Measurements from ENCODE around the gene ATP5ME.

Gene ATP5ME

GRCh38 chr4:685679-686412, 11.8 kb upstream of the ATP5ME start:
- H3K36me3 ChIP-seq (ENCODE audit: low read length): no peaks in the 10 kb centered on the region
- H3K9me3 ChIP-seq (ENCODE audit: insufficient read depth, low read length): no peaks in the 10 kb centered on the region
- H3K27me3 ChIP-seq (ENCODE audit: low read length): no peaks in the 10 kb centered on the region
- no peak overlapping the region for H3K27ac ChIP-seq (ENCODE audit: low read depth, low read length)
- no peak for TF ChIP-seq CTCF (IDR thresholded peaks at IDR 0.05; ENCODE audit: insufficient read depth, low read length, poor library complexity, severe bottlenecking)
- TF ChIP-seq EZH2phosphoT487 (conservative IDR thresholded peaks at IDR 0.05; ENCODE audit: low read length): no peak
- no peak overlapping the region for H2AFZ ChIP-seq (ENCODE audit: low read depth, low read length, severe bottlenecking)
- no peak overlapping the region for H3K4me3 ChIP-seq (ENCODE audit: insufficient read depth, low read length, poor library complexity, severe bottlenecking)
- no peaks in the 10 kb centered on the region for H3F3A ChIP-seq (ENCODE audit: insufficient read depth)
- no peak overlapping the region for H3K9ac ChIP-seq (ENCODE audit: low read length)
- H3K4me2 ChIP-seq (ENCODE audit: low read depth, low read length, poor library complexity, severe bottlenecking): no peak overlapping the region
- no peaks in the 10 kb centered on the region for H3K9me2 ChIP-seq (replicated peaks; ENCODE audit: insufficient read depth, low read length)
- H3K79me2 ChIP-seq (ENCODE audit: insufficient read depth, low read length): no peaks in the 10 kb centered on the region
- no peaks in the 10 kb centered on the region for H4K20me1 ChIP-seq (ENCODE audit: low read depth, low read length)

DNA sequence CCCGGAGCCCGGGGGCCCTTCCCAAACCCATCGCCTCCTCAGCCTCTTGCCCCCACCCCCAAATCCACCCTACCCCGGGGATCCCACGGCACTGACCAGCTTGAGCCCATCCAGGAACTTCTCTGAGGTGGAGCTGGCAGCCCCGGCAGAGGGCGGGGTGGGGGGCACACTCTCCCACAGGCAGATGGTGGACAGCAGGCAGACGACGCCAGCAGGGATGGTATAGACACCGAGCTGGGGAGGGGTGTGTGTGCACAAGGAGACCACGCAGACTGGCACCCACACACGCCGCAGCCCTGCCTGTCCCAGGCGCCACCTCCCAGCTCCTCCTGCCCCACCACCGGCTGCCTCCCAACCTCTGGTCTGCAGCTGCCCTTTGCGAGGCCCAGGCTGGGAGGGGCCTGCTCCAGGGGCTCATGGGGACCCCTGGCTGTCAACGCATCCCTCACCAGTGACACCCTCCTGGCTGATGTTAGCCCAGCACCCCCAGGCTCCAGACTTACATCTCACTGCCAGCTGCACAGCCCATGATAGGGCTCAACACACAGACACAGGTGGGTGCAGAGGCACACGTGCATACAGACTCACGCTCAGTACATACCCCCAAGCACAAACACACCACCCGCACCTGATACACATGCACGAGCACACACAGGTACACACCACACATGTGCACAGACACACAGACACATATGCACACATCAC, 10.7 kb upstream of the ATP5ME start:
- Histone ChIP-seq H3F3A (ENCODE audit: insufficient read depth) (no peaks in the 10 kb centered on the region), H2AFZ (ENCODE audit: low read depth, low read length, severe bottlenecking) (no peak overlapping the region), H3K27ac (ENCODE audit: low read depth, low read length) (no peak overlapping the region), H3K79me2 (ENCODE audit: insufficient read depth, low read length) (no peaks in the 10 kb centered on the region), H3K9me3 (ENCODE audit: insufficient read depth, low read length) (no peaks in the 10 kb centered on the region), H4K20me1 (ENCODE audit: low read depth, low read length) (no peaks in the 10 kb centered on the region), H3K9me2 (replicated peaks; ENCODE audit: insufficient read depth, low read length) (no peaks in the 10 kb centered on the region), H3K4me3 (ENCODE audit: insufficient read depth, low read length, poor library complexity, severe bottlenecking) (no peak overlapping the region), H3K9ac (ENCODE audit: low read length) (no peak overlapping the region), H3K36me3 (ENCODE audit: low read length) (no peaks in the 10 kb centered on the region), H3K27me3 (ENCODE audit: low read length) (no peaks in the 10 kb centered on the region), H3K4me2 (ENCODE audit: low read depth, low read length, poor library complexity, severe bottlenecking) (no peak overlapping the region)
- TF ChIP-seq EZH2phosphoT487 (conservative IDR thresholded peaks at IDR 0.05; ENCODE audit: low read length) (no peak), CTCF (IDR thresholded peaks at IDR 0.05; ENCODE audit: insufficient read depth, low read length, poor library complexity, severe bottlenecking) (no peak)

- Histone ChIP-seq H2AFZ (ENCODE audit: low read depth, low read length, severe bottlenecking) (no peak overlapping the region), H4K20me1 (ENCODE audit: low read depth, low read length) (no peaks in the 10 kb centered on the region), H3K79me2 (ENCODE audit: insufficient read depth, low read length) (no peaks in the 10 kb centered on the region), H3K9me2 (replicated peaks; ENCODE audit: insufficient read depth, low read length) (no peaks in the 10 kb centered on the region), H3K4me3 (ENCODE audit: insufficient read depth, low read length, poor library complexity, severe bottlenecking) (no peak overlapping the region), H3K9me3 (ENCODE audit: insufficient read depth, low read length) (no peaks in the 10 kb centered on the region), H3K27me3 (ENCODE audit: low read length) (no peaks in the 10 kb centered on the region), H3K4me2 (ENCODE audit: low read depth, low read length, poor library complexity, severe bottlenecking) (no peak overlapping the region), H3K9ac (ENCODE audit: low read length) (no peak overlapping the region), H3K27ac (ENCODE audit: low read depth, low read length) (no peak overlapping the region), H3K36me3 (ENCODE audit: low read length) (no peaks in the 10 kb centered on the region), H3F3A (ENCODE audit: insufficient read depth) (no peaks in the 10 kb centered on the region)
- TF ChIP-seq EZH2phosphoT487 (conservative IDR thresholded peaks at IDR 0.05; ENCODE audit: low read length) (no peak), CTCF (IDR thresholded peaks at IDR 0.05; ENCODE audit: insufficient read depth, low read length, poor library complexity, severe bottlenecking) (peak; percentile 66)
These were observed 10.0 kb upstream of the ATP5ME start for GRCh38 chr4:683982-684622.

Data from SU-DHL-6 (cell line).